Glutamatergic neuron (in vitro differentiated cells): Measurements from ENCODE around the gene CUL5. TPM values are rescaled to one million over a fixed set of nuclear protein-coding genes. Genes with fewer than 3 reads are reported as not detected.

Experiments used
- DNase-seq: peaks from one replicate; pipeline ENCODE4 v3.0.0; 2022
- H3K27ac Mint-ChIP-seq: one replicate; pipeline ENCODE4 v1.8.0; 2020; ENCODE audit warnings: mild to moderate bottlenecking, mixed read lengths, inconsistent platforms; ENCODE audit not compliant: unreplicated experiment
- H3K27me3 Mint-ChIP-seq: one replicate; pipeline ENCODE4 v1.8.0; 2020; ENCODE audit warnings: mild to moderate bottlenecking, moderate library complexity, mixed read lengths, inconsistent platforms; ENCODE audit not compliant: unreplicated experiment
- H3K36me3 Mint-ChIP-seq: one replicate; pipeline ENCODE4 v1.8.0; 2020; ENCODE audit warnings: mild to moderate bottlenecking, mixed read lengths, inconsistent platforms; ENCODE audit not compliant: unreplicated experiment
- H3K4me1 Mint-ChIP-seq: one replicate; pipeline ENCODE4 v1.8.0; 2020; ENCODE audit warnings: mild to moderate bottlenecking, low read depth, mixed read lengths, inconsistent platforms; ENCODE audit not compliant: unreplicated experiment
- H3K4me3 Mint-ChIP-seq: one replicate; pipeline ENCODE4 v1.8.0; 2020; ENCODE audit warnings: mild to moderate bottlenecking, mixed read lengths, inconsistent platforms; ENCODE audit not compliant: unreplicated experiment
- H3K9me3 Mint-ChIP-seq: one replicate; pipeline ENCODE4 v1.8.0; 2020; ENCODE audit warnings: mild to moderate bottlenecking, moderate library complexity, mixed read lengths, inconsistent platforms; ENCODE audit not compliant: unreplicated experiment
- total RNA-seq: library from RNA; stranded (reverse); fragmentation: NEBNext Ultra II Directional; extraction: Animal tissue kit (Norgen Biotek cat#: 25700); gene quantifications from one replicate; pipeline ENCODE4 v1.2.1, GENCODE V29; 2021; ENCODE audit not compliant: unreplicated experiment
- TF ChIP-seq, protein P1 (sequence below): fragments of 200-600 bp; sonication (generic); IDR thresholded peaks from one replicate; pipeline ENCODE4 v1.5.0; 2021; ENCODE audit not compliant: partially characterized antibody, unreplicated experiment

Gene CUL5
- total RNA-seq, 1 donor from 2014 or later: 40.5 TPM

DNA sequence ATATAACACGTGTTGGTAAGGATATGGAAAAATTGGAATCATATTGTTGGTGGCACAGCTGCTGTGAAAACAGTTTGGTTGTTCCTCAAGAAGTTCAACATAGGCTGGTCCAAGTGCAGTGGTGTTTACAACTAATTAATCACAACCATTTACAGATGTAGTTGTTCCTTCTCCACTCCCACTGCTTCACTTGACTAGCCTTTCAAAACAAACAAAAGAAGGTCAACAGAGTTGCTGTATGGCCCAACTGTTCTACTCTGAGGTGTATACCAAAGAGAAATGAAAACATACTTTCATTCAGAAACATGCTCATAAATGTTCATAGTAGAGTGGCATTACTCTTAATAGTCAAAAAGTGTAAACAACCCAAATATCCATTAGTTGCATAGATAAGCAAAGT, 76.1 kb downstream of the CUL5 start:
- H3K27ac Mint-ChIP-seq: no peak overlapping the region
- H3K27me3 Mint-ChIP-seq: no peaks in the 10 kb centered on the region
- peaks cover 4% of the 10 kb centered on the region for H3K36me3 Mint-ChIP-seq
- H3K4me1 Mint-ChIP-seq: no peaks in the 10 kb centered on the region
- no peak for DNase-seq
- no peaks in the 10 kb centered on the region for H3K9me3 Mint-ChIP-seq
- no peak overlapping the region for H3K4me3 Mint-ChIP-seq
- TF ChIP-seq, protein P1, sequence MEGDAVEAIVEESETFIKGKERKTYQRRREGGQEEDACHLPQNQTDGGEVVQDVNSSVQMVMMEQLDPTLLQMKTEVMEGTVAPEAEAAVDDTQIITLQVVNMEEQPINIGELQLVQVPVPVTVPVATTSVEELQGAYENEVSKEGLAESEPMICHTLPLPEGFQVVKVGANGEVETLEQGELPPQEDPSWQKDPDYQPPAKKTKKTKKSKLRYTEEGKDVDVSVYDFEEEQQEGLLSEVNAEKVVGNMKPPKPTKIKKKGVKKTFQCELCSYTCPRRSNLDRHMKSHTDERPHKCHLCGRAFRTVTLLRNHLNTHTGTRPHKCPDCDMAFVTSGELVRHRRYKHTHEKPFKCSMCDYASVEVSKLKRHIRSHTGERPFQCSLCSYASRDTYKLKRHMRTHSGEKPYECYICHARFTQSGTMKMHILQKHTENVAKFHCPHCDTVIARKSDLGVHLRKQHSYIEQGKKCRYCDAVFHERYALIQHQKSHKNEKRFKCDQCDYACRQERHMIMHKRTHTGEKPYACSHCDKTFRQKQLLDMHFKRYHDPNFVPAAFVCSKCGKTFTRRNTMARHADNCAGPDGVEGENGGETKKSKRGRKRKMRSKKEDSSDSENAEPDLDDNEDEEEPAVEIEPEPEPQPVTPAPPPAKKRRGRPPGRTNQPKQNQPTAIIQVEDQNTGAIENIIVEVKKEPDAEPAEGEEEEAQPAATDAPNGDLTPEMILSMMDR: no peak

DNA sequence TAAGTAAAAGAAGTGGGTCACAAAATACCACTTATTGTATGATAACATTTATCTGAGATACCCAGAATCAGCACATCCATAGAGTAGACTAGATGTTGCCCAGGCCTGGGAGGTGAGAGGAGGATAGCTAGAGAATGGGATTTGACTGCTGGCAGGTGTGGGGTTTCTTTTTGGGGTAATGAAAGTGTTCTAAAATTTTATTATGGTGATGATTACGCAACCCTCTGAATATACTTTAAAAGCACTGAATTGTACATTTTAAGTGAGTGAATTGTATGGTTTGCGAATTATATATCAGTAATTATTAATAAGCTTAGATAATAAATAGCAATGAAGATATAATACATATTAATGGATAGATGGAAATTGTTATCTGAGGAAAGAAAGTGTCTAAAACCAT, 77.0 kb downstream of the CUL5 start:
- TF ChIP-seq, protein P1: no peak
- Mint-ChIP-seq H3K4me1 (no peaks in the 10 kb centered on the region), H3K9me3 (no peaks in the 10 kb centered on the region), H3K27me3 (no peaks in the 10 kb centered on the region), H3K36me3 (peaks cover 4% of the 10 kb centered on the region), H3K4me3 (no peak overlapping the region), H3K27ac (no peak overlapping the region)
- no peak for DNase-seq

DNA sequence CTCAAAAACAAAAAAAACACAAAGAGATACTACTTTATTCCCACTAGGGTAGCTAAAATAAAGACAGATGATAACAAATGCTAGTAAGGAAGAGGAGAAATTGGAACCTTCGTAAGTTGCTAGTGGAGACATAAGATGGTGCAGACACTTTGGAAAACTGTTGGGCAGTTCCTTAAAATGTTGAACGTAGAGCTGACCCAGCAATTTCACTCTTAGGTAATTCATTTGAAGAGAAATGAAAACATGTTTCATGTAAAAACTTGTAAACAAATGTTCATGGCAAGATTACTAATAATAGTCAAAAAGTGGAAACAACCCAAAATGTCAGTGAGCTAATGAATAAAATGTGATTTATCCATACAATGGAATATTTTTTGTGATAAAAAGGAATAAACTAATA, 83.4 kb downstream of the CUL5 start:
- H3K27ac Mint-ChIP-seq: no peak overlapping the region
- DNase-seq: no peak
- no peaks in the 10 kb centered on the region for H3K27me3 Mint-ChIP-seq
- H3K4me3 Mint-ChIP-seq: no peak overlapping the region
- peaks cover 5% of the 10 kb centered on the region for H3K36me3 Mint-ChIP-seq
- no peaks in the 10 kb centered on the region for H3K9me3 Mint-ChIP-seq
- TF ChIP-seq, protein P1: no peak
- H3K4me1 Mint-ChIP-seq: no peaks in the 10 kb centered on the region

DNA sequence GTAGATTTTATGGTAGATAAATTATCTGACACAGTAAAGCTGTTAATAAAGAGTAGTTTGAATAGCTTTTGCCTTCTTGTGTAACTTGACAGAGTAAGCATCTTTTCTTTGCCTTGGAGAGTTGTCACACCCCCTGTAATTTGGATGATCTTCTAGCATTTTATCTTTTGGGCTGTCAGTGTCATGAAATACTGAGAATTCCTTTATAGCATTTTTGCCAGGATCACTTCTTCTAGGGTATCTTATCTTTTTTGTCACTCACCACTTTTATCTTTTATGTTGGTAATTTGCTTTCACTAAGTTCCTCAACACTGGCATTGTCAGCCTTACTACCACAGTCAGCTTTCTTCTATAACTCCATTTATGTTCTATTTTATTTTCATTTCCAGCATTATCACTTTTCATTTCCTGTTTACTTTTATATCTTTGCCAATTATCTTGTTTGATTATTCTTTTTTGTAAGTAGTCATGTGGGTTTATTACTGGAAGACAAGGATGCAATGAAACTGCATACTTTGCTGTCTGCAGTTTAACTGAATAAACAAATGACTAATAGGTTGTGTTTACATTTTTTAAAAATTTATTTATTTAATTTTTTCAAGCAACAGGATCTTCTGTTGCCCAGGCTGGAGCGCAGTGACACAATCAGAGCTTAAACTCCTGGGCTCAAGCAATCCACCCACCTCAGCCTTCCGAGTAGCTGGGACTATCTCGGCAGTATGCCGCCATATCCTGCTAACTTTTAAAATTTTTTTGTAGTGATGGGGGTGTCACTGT, 84.6 kb downstream of the CUL5 start:
- DNase-seq: no peak
- TF ChIP-seq, protein P1: no peak
- Mint-ChIP-seq H3K27ac (no peak overlapping the region), H3K4me1 (no peaks in the 10 kb centered on the region), H3K4me3 (no peak overlapping the region), H3K9me3 (no peaks in the 10 kb centered on the region), H3K36me3 (peaks cover 5% of the 10 kb centered on the region), H3K27me3 (no peaks in the 10 kb centered on the region)

DNA sequence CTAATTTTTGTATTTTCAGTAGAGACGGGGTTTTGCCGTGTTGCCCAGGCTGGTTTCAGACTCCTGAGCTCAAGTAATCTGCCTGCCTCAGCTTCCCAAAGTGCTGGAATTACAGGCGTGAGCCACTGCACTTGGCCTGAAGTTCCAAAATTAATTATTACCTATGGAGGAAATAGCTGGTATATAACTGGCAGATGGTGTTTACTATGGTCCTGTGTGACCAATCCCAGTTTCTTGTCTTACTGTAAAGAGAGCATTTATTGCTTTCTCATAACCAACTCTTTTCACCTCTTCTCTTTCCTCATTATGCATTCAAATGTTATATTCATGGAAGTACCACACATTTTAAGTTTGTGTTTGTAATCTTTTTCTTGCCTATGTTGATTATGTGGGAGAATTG, 88.5 kb downstream of the CUL5 start:
- no peaks in the 10 kb centered on the region for H3K4me1 Mint-ChIP-seq
- H3K27me3 Mint-ChIP-seq: no peaks in the 10 kb centered on the region
- DNase-seq: no peak
- no peaks in the 10 kb centered on the region for H3K9me3 Mint-ChIP-seq
- H3K36me3 Mint-ChIP-seq: no peaks in the 10 kb centered on the region
- H3K4me3 Mint-ChIP-seq: no peak overlapping the region
- TF ChIP-seq, protein P1: no peak
- no peak overlapping the region for H3K27ac Mint-ChIP-seq
